OCI-LY7 (cell line): ENCODE measurements around the gene SFT2D2. TPM values are rescaled to one million over a fixed set of nuclear protein-coding genes. Genes with fewer than 3 reads are reported as not detected.

Experiments
- BruUV-seq: library from RNA; stranded (reverse); fragments of 400-500 nt; replicated peaks from 2 replicates; lab custom pipeline; 2021; lab: Mats Ljungman, UMichigan
- CTCF ChIA-PET: fragments of 300-600 bp; sonication (Branson Sonifier 250); formaldehyde crosslinking; loops from one replicate; lab custom pipeline; 2022; ENCODE audit warnings: antibody characterized with exemption; ENCODE audit not compliant: unreplicated experiment; lab: Charles Lee
- POLR2A ChIA-PET: fragments of 300-600 bp; sonication (Branson Sonifier 250); formaldehyde crosslinking; loops from one replicate; lab custom pipeline; 2022; ENCODE audit warnings: antibody characterized with exemption; lab: Charles Lee
- DNase-seq: peaks from one replicate; pipeline ENCODE4 v3.0.0-alpha.2; 2015; ENCODE audit warnings: low spot score
- H2AFZ ChIP-seq: fragments of 200-600 bp; sonication (generic), shearing (Covaris generic); 2 replicates; pipeline ENCODE4 v1.6.1; 2014; ENCODE audit warnings: mild to moderate bottlenecking, antibody characterized with exemption, low read length, moderate library complexity
- H3K27ac ChIP-seq: fragments of 200-600 bp; sonication (generic); 2 replicates; pipeline ENCODE4 v1.5.1; 2014; ENCODE audit warnings: mixed run types, low read depth, mild to moderate bottlenecking, moderate library complexity, low read length, inconsistent platforms; ENCODE audit not compliant: poor library complexity, severe bottlenecking
- H3K36me3 ChIP-seq: fragments of 200-600 bp; sonication (generic); 2 replicates; pipeline ENCODE4 v1.6.1; 2014; ENCODE audit warnings: mild to moderate bottlenecking, antibody characterized with exemption, low read length, moderate library complexity, mixed read lengths; ENCODE audit not compliant: insufficient read depth
- H3K4me1 ChIP-seq: fragments of 200-600 bp; sonication (generic); 2 replicates; pipeline ENCODE4 v1.5.1; 2014; ENCODE audit warnings: mild to moderate bottlenecking, low read length; ENCODE audit not compliant: insufficient read depth, poor library complexity, severe bottlenecking
- H3K4me2 ChIP-seq: fragments of 200-600 bp; sonication (generic); 2 replicates; pipeline ENCODE4 v1.6.1; 2014; ENCODE audit warnings: mild to moderate bottlenecking, low read length
- H3K4me3 ChIP-seq: fragments of 200-600 bp; sonication (generic); 2 replicates; pipeline ENCODE4 v1.5.1; 2014; ENCODE audit warnings: mild to moderate bottlenecking, low read depth, low read length; ENCODE audit not compliant: poor library complexity, severe bottlenecking
- H3K79me2 ChIP-seq: fragments of 200-600 bp; sonication (generic); 2 replicates; pipeline ENCODE4 v1.6.1; 2016; ENCODE audit warnings: low read depth, mild to moderate bottlenecking, low read length, moderate library complexity, mixed read lengths; ENCODE audit not compliant: insufficient read depth
- H3K9me2 ChIP-seq: fragments of 200-600 bp; sonication (generic); 2 replicates; pipeline ENCODE4 v1.6.1; 2016; ENCODE audit warnings: mild to moderate bottlenecking, low read length, mixed read lengths; ENCODE audit not compliant: insufficient read depth
- H3K9me3 ChIP-seq: fragments of 200-600 bp; sonication (generic); 2 replicates; pipeline ENCODE4 v1.6.1; 2014; ENCODE audit warnings: mild to moderate bottlenecking, mixed run types, low read length, mixed read lengths
- H4K20me1 ChIP-seq: fragments of 200-600 bp; sonication (generic); 2 replicates; pipeline ENCODE4 v1.6.1; 2014; ENCODE audit warnings: mild to moderate bottlenecking, antibody characterized with exemption, low read length, moderate library complexity, mixed read lengths; ENCODE audit not compliant: insufficient read depth
- CTCF ChIP-seq: fragments of 200-600 bp; sonication (generic); conservative IDR thresholded peaks from 2 replicates; pipeline ENCODE4 v1.5.1; 2014; ENCODE audit warnings: mild to moderate bottlenecking, antibody characterized with exemption, low read length, moderate library complexity, mixed read lengths
- EZH2phosphoT487 ChIP-seq: fragments of 200-600 bp; sonication (generic); IDR thresholded peaks from 2 replicates; pipeline ENCODE4 v1.6.1; 2018; ENCODE audit warnings: low read depth, borderline replicate concordance, mild to moderate bottlenecking, mixed run types, antibody characterized with exemption, low read length, moderate library complexity, mixed read lengths
- intact Hi-C: fragments of 100-400 bp; cut with micrococcal nuclease; formaldehyde crosslinking; loops from one replicate; pipeline ENCODE4 v1.10.0; 2022; ENCODE audit not compliant: unreplicated experiment
- total RNA-seq, 2 experiments: library from RNA; depleted of rRNA in 1 of 2; stranded (reverse); fragments of >200 nt in 1 of 2; shearing (Covaris generic) in 1 of 2; gene quantifications; 2 replicates each; pipeline ENCODE4 v1.2.3, GENCODE V29; 2014 to 2022

Gene SFT2D2
- total RNA-seq, 2 experiments from 2014 or later, result 22.3 to 50.0 TPM

- TF ChIP-seq CTCF, result no peak
- TF ChIP-seq EZH2phosphoT487, result no peak
- POLR2A ChIA-PET, result interaction anchor here (1.0 kb wide), 1 partner anchor 78 kb away, joined by 4 read pairs; no protein-coding TSS in a partner anchor
- no peak for DNase-seq
- CTCF ChIA-PET, result no interaction called here
- Histone ChIP-seq H4K20me1 (no peaks in the 10 kb centered on the region), H3K4me1 (no peaks in the 10 kb centered on the region), H3K9me2 (no peaks in the 10 kb centered on the region), H2AFZ (no peak overlapping the region), H3K4me2 (no peak overlapping the region), H3K27ac (no peak overlapping the region), H3K36me3 (no peaks in the 10 kb centered on the region), H3K4me3 (no peak overlapping the region), H3K9me3 (no peaks in the 10 kb centered on the region), H3K79me2 (no peaks in the 10 kb centered on the region)
- no TSS peak for BruUV-seq
- intact Hi-C loops, result no loop called here
Observed at GRCh38 chr1:168279253-168279652, 53.4 kb downstream of the SFT2D2 start.

- POLR2A ChIA-PET, result no interaction called here
- H3K79me2 ChIP-seq, result no peaks in the 10 kb centered on the region
Observed at GRCh38 chr1:168280296-168280927, 54.6 kb downstream of the SFT2D2 start, which contains the start of gene TBX19. TSS of gene TBX19 (plus strand) at chr1:168280877. CDS start at chr1:168281091, 214 bp downstream.

More at GRCh38 chr1:168280296-168280927, 54.6 kb downstream of the SFT2D2 start, which contains the start of gene TBX19:
- Histone ChIP-seq H3K9me3 (no peaks in the 10 kb centered on the region), H4K20me1 (no peaks in the 10 kb centered on the region), H3K4me1 (no peaks in the 10 kb centered on the region), H3K4me3 (no peak within 1 kb of the TSS), H3K27ac (no peak within 1 kb of the TSS), H3K4me2 (no peak within 1 kb of the TSS), H3K36me3 (no peaks in the 10 kb centered on the region), H2AFZ (no peak within 1 kb of the TSS), H3K9me2 (no peaks in the 10 kb centered on the region)
- no TSS peak for BruUV-seq
- TF ChIP-seq CTCF, result no peak
- no peak for TF ChIP-seq EZH2phosphoT487
- intact Hi-C loops, result no loop called here
- no peak for DNase-seq
- CTCF ChIA-PET, result no interaction called here
